ENCODE measurements around the gene ITPKC.

ITPKC gene

DNA sequence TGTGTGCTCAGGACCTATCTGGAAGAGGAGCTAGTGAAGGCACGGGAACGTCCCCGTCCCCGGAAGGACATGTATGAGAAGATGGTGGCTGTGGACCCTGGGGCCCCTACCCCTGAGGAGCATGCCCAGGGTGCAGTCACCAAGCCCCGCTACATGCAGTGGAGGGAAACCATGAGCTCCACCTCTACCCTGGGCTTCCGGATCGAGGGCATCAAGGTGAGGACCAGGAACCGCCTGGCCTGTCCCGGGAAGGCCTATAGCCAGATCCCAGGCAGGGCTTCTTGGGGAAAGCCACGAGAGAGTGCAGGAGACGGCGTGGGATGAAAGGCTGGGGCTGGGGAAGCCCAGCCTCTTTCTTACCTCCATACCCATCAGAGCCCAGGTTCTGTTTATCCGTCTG is 16.2 kb downstream of the ITPKC start:
- H3K9me3 Mint-ChIP-seq, result no peaks in the 10 kb centered on the region
- no peak for DNase-seq (ENCODE audit: low spot score)
- H3K27ac Mint-ChIP-seq, result no peak overlapping the region
- H3K36me3 Mint-ChIP-seq (ENCODE audit: low read depth), result peaks cover 34% of the 10 kb centered on the region
- H3K4me3 Mint-ChIP-seq, result no peak overlapping the region
- H3K4me1 Mint-ChIP-seq (ENCODE audit: low read depth), result no peaks in the 10 kb centered on the region
- no peaks in the 10 kb centered on the region for H3K27me3 Mint-ChIP-seq (ENCODE audit: low read depth)

DNA sequence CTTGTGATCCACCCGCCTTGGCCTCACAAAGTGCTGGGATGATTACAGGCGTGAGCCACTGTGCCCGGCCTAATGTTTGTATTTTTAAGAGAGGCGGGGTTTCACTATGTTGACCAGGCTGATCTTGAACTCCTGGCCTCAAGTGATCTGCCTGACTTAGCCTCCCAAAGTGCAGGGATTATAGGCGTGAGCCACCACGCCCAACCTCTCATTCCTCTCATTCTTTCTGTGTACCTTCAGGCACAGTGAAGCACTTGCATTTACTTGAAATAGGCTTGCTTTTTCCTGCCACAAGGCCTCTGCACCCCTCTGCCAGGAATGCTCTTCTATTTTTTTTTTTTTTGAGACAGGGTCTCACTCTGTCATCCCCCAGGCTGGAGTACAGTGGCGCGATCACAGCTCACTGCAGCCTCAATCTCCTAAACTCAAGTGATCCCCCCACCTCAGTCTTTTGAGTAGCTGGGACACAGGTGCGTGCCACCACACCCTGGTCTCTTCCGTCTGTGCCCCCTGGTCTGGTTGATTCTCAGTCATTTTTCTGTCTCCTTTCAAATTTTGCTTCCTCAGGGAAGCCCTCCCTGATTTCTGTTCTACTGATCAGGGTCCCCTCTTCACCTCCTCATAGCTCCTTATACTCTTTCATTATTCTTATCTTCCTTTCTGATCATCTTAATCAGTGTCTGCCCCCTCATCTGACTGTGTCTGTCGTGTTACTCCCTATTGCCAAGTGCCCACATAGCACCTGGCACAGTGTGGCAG is 18.3 kb downstream of the ITPKC start:
- no peaks in the 10 kb centered on the region for H3K27me3 Mint-ChIP-seq (ENCODE audit: low read depth)
- H3K27ac Mint-ChIP-seq, result no peak overlapping the region
- peaks cover 3% of the 10 kb centered on the region for H3K4me1 Mint-ChIP-seq (ENCODE audit: low read depth)
- no peak overlapping the region for H3K4me3 Mint-ChIP-seq
- peaks cover 35% of the 10 kb centered on the region for H3K36me3 Mint-ChIP-seq (ENCODE audit: low read depth)
- no peak for DNase-seq (ENCODE audit: low spot score)
- H3K9me3 Mint-ChIP-seq, result no peaks in the 10 kb centered on the region

DNA sequence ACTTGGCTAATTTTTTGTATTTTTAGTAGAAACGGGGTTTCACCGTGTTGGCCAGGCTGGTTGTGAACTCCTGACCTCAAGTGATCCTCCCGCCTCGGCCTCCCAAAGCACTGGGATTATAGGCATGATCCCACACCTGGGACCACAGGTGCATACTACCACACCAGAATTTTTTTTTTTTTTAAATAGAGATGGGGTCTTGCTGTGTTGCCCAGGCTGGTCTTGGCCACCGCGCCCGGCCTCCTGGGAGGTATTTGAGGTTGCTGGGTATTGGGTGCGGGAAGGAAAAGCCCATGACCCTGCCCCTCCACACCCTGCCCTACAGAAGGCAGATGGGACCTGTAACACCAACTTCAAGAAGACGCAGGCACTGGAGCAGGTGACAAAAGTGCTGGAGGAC is 19.7 kb downstream of the ITPKC start:
- H3K9me3 Mint-ChIP-seq, result no peaks in the 10 kb centered on the region
- peaks cover 3% of the 10 kb centered on the region for H3K4me1 Mint-ChIP-seq (ENCODE audit: low read depth)
- peaks cover 27% of the 10 kb centered on the region for H3K36me3 Mint-ChIP-seq (ENCODE audit: low read depth)
- no peak overlapping the region for H3K27ac Mint-ChIP-seq
- H3K4me3 Mint-ChIP-seq, result no peak overlapping the region
- H3K27me3 Mint-ChIP-seq (ENCODE audit: low read depth), result no peaks in the 10 kb centered on the region
- no peak for DNase-seq (ENCODE audit: low spot score)

DNA sequence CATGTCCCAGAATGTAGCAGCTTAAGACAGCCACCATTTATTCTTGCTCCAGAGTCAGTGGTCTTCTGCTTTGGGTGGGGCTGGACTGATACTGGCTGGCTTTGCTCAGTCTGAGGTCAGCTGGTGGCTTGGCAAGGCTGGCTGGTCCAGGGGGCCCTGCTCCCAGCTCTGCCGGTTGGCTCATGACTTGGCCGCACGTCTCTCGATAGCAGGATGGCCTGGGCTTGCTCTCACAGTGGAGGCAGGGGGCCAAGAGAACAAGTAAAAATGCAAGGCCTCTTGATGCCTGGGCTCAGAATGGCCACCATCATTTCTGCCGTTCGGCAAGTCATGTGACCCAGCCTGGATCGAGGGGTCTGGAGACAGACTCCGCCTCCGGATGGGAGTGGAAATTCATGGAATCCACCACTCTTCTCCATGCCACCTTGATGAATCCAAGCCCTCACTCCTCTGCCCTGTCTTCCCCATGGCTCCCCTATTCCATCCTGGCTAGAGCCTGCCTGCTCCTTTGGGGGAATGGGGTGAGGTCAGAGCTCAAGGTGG is 20.3 kb downstream of the ITPKC start:
- H3K36me3 Mint-ChIP-seq (ENCODE audit: low read depth), result peaks cover 27% of the 10 kb centered on the region
- peaks cover 3% of the 10 kb centered on the region for H3K4me1 Mint-ChIP-seq (ENCODE audit: low read depth)
- no peak overlapping the region for H3K4me3 Mint-ChIP-seq
- no peaks in the 10 kb centered on the region for H3K9me3 Mint-ChIP-seq
- no peaks in the 10 kb centered on the region for H3K27me3 Mint-ChIP-seq (ENCODE audit: low read depth)
- H3K27ac Mint-ChIP-seq, result no peak overlapping the region
- no peak for DNase-seq (ENCODE audit: low spot score)

DNA sequence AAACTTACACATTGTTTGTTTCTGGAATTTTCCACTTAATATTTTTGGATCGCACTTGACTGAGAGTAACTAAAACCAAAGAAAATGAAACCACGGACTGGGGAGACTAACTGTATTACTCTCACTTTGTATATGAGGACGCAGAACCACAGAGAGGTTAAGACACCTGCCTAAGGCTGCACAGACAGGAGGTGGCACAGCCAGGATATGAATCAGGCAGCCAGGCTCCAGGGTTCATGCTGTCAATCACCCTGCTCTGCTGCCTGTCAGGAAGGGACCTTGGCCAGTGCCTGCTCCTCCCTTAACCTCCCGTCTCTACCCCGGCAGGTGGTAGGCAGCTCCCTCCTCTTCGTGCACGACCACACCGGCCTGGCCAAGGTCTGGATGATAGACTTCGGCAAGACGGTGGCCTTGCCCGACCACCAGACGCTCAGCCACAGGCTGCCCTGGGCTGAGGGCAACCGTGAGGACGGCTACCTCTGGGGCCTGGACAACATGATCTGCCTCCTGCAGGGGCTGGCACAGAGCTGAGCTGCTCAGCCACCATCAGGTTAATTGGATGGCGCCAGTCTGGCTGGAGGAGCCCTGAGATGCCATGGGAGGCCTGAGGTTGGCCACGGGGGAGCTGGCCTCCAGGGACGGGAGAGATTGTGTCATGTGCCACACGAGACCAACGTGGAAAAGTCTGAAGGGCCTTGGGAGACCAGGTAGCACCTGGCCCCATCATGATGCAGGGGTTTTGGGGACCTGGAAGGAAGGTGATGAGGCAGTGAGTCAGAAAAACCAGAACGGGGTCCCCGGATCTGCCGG is 22.3 kb downstream of the ITPKC start:
- H3K36me3 Mint-ChIP-seq (ENCODE audit: low read depth), result peaks cover 17% of the 10 kb centered on the region
- H3K27ac Mint-ChIP-seq, result no peak overlapping the region
- H3K9me3 Mint-ChIP-seq, result no peaks in the 10 kb centered on the region
- H3K4me1 Mint-ChIP-seq (ENCODE audit: low read depth), result peaks cover 3% of the 10 kb centered on the region
- no peaks in the 10 kb centered on the region for H3K27me3 Mint-ChIP-seq (ENCODE audit: low read depth)
- no peak overlapping the region for H3K4me3 Mint-ChIP-seq
- DNase-seq (ENCODE audit: low spot score), result no peak

GRCh38 chr19:40739871-40740703 is 23.2 kb downstream of the ITPKC start:
- Mint-ChIP-seq H3K36me3 (ENCODE audit: low read depth) (peaks cover 15% of the 10 kb centered on the region), H3K27ac (no peak overlapping the region), H3K9me3 (no peaks in the 10 kb centered on the region), H3K4me1 (ENCODE audit: low read depth) (peaks cover 3% of the 10 kb centered on the region), H3K4me3 (no peak overlapping the region), H3K27me3 (ENCODE audit: low read depth) (no peaks in the 10 kb centered on the region)
- DNase-seq (ENCODE audit: low spot score), result no peak

DNA sequence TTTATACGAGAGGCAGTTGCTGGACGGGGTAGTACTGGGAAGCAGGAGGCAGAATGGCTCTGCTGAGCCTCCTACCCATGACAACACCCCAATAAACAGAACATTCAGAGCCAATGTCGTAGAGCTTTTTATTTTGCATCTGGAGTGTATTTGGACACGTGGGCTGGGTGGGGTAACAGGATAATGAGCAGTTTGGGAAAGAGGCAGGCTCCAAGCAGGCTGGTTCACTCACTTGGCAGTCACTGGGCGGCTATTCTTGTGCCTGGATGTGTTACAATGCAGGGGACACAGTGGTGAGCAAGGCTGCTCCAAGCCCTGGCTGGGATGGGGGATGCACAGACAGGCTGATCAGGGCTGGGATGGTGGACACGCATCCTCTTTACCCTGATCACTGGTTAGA is 23.8 kb downstream of the ITPKC start:
- peak overlapping the region; percentile 4 for H3K27ac Mint-ChIP-seq
- no peak for DNase-seq (ENCODE audit: low spot score)

GRCh38 chr19:40741527-40742390 is 24.8 kb downstream of the ITPKC start:
- Mint-ChIP-seq H3K27ac (no peak overlapping the region), H3K36me3 (ENCODE audit: low read depth) (peaks cover 8% of the 10 kb centered on the region), H3K4me1 (ENCODE audit: low read depth) (peaks cover 3% of the 10 kb centered on the region), H3K9me3 (no peaks in the 10 kb centered on the region), H3K4me3 (no peak overlapping the region), H3K27me3 (ENCODE audit: low read depth) (no peaks in the 10 kb centered on the region)
- DNase-seq (ENCODE audit: low spot score), result no peak

More for the DNA sequence above, 23.8 kb downstream of the ITPKC start:
- Mint-ChIP-seq H3K4me1 (ENCODE audit: low read depth) (peaks cover 3% of the 10 kb centered on the region), H3K27me3 (ENCODE audit: low read depth) (no peaks in the 10 kb centered on the region), H3K36me3 (ENCODE audit: low read depth) (peaks cover 8% of the 10 kb centered on the region), H3K9me3 (no peaks in the 10 kb centered on the region), H3K4me3 (no peak overlapping the region)

DNA sequence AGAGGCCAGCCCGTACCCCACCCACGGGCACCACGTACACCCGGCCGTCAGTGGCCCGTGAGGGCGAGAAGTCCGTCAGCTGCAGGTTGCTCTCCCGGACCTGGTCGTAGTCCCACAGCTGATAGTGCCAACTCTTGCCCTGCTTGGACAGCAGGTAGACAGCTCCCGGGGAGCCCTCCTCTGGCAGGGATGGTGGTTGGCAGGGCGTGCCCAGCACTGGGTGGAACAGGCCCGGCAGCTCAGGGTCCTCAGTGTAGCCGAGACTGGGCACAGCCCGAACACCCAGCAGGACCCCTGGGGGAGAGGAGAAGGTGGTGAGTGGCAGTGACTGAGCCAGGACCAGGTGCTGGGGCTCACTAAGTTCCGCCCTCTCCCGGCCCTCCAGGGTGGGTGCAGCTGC is 25.6 kb downstream of the ITPKC start:
- Mint-ChIP-seq H3K27ac (no peak overlapping the region), H3K36me3 (ENCODE audit: low read depth) (peaks cover 6% of the 10 kb centered on the region), H3K9me3 (no peaks in the 10 kb centered on the region), H3K4me3 (no peak overlapping the region), H3K4me1 (ENCODE audit: low read depth) (peaks cover 3% of the 10 kb centered on the region), H3K27me3 (ENCODE audit: low read depth) (no peaks in the 10 kb centered on the region)
- no peak for DNase-seq (ENCODE audit: low spot score)

- H3K27me3 Mint-ChIP-seq (ENCODE audit: low read depth), result no peaks in the 10 kb centered on the region
- no peak for DNase-seq (ENCODE audit: low spot score)
- peaks cover 3% of the 10 kb centered on the region for H3K4me1 Mint-ChIP-seq (ENCODE audit: low read depth)
- no peak overlapping the region for H3K4me3 Mint-ChIP-seq
- peaks cover 4% of the 10 kb centered on the region for H3K36me3 Mint-ChIP-seq (ENCODE audit: low read depth)
- H3K27ac Mint-ChIP-seq, result no peak overlapping the region
- no peaks in the 10 kb centered on the region for H3K9me3 Mint-ChIP-seq
These were observed 26.0 kb downstream of the ITPKC start for GRCh38 chr19:40742886-40743285.

GRCh38 chr19:40743926-40744325 is 27.0 kb downstream of the ITPKC start:
- no peaks in the 10 kb centered on the region for H3K27me3 Mint-ChIP-seq (ENCODE audit: low read depth)
- H3K27ac Mint-ChIP-seq, result no peak overlapping the region
- no peak overlapping the region for H3K4me3 Mint-ChIP-seq
- peaks cover 5% of the 10 kb centered on the region for H3K4me1 Mint-ChIP-seq (ENCODE audit: low read depth)
- no peaks in the 10 kb centered on the region for H3K9me3 Mint-ChIP-seq
- DNase-seq (ENCODE audit: low spot score), result no peak
- H3K36me3 Mint-ChIP-seq (ENCODE audit: low read depth), result peaks cover under 1% of the 10 kb centered on the region

DNA sequence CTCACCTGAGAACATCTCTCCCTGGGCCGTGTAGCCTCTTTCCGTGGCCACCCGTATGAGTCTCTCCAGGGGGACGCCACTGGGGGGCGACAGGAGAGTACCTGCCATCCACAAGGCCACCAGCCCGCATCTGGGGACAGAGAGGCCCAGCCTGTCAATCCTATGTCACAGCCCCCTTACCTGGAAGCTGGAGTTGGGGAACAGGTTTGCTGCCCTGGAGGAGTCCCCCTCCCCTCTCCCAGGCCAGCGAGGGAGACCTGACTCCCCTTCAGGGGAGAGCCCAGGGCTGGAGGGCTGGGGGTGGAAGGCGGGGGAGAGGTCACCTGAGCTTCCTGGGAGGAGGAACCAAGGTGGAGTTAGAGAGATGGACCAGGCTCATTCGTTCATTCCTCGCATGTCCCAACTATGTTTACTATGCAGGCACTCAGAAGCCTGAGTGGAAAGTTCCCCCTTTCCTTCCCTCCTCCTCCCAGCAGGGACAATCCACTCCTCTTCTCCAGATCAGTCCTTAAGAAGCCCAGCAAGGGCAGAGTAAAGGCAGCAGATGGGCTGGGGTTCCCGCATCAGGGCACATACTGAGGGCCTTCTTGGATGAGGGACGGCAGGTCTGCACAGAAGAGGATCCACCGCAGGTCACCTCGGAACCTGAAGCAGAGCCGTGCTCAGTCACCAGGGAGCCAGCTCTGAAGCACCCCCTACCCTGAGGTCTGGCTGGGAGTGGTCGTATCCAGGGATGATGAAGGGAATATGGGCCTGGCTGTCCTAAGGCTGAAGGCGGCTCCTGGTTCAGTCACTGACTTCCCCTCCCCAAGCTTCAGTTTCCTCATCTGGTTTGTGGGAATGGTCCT is 27.9 kb downstream of the ITPKC start:
- H3K27ac Mint-ChIP-seq, result no peak overlapping the region
- DNase-seq (ENCODE audit: low spot score), result no peak
- no peaks in the 10 kb centered on the region for H3K9me3 Mint-ChIP-seq
- H3K36me3 Mint-ChIP-seq (ENCODE audit: low read depth), result peaks cover 2% of the 10 kb centered on the region
- peaks cover 14% of the 10 kb centered on the region for H3K4me1 Mint-ChIP-seq (ENCODE audit: low read depth)
- H3K27me3 Mint-ChIP-seq (ENCODE audit: low read depth), result no peaks in the 10 kb centered on the region
- H3K4me3 Mint-ChIP-seq, result no peak overlapping the region
